Thyroid gland (tissue), 4 donors: ENCODE data around the gene PCDH8.

Experiments used
- CTCF ChIP-seq, 6 experiments: fragments of 200-600 bp in 3 of 6; fragments of 450-650 bp in 3 of 6; sonication (generic) in 3 of 6; IDR thresholded peaks; one replicate each; pipeline ENCODE4 v1.5.1; 2016 to 2019; ENCODE audit warnings: antibody characterized with exemption in 6 of 6, mild to moderate bottlenecking in 2 of 6, inconsistent platforms in 1 of 6, moderate library complexity in 1 of 6
- POLR2A ChIP-seq, 2 donors: fragments of 450-650 bp; IDR thresholded peaks; one replicate each; pipeline ENCODE4 v1.6.1; 2017; ENCODE audit warnings: antibody characterized with exemption in 2 of 2, mild to moderate bottlenecking in 2 of 2, moderate library complexity in 1 of 2

DNA sequence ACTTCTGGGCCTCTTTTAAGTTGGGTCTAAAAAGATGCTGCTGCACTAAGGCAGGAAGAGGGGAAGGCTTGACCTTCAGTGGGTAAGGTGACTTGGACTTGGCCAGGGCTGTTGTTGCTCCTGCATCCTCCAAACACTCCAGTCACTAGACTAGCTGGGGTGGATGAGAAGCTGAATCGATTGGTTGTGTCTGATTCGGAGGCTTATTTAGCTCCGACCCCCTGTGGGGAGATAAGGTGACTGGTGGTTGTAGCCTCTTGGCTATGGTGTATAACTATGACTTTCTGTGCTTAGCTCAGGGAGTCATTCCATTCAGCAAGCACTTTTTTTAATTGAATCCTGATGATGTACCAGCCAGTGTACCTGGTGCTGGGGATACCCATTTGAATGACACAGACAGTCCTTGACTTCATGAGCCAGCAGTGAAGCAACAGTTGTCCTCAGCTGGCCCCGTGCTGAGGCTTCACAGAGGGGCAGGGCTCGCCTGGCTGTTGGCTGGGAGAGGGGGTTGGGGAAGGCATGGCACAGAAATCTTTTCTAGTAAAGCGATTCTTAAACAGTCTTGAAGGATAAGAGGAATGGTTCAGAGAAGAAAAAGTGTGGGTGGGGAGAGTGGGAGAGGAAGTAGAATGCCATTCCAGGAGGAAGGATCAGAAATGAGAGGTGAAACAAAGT, 9.9 kb downstream of the PCDH8 start:
- TF ChIP-seq CTCF (IDR thresholded peaks at IDR 0.05) (no peak), POLR2A (IDR thresholded peaks at IDR 0.05) (no peak)
